ENCODE measurements around the gene CISD3. TPM values are rescaled to one million over a fixed set of nuclear protein-coding genes. Genes with fewer than 3 reads are reported as not detected.

The CISD3 gene
- total RNA-seq, 4 donors from 2014 or later = 3.7 to 7.8 (median 5.4) TPM

GRCh38 chr17:38779965-38780752 is 50.0 kb downstream of the CISD3 start:
- no peak overlapping the region for H3K4me3 ChIP-seq (ENCODE audit: low read depth, poor library complexity, severe bottlenecking)
- intact Hi-C loops (cut with DNase I; ENCODE audit: low total_unique reads) = no loop called here
- TF ChIP-seq CTCF (IDR thresholded peaks at IDR 0.05) = no peak
- TF ChIP-seq POLR2A (IDR thresholded peaks at IDR 0.05) = no peak
- 86 to 91% methylated on average over 23 of the region's 23 CpGs for WGBS, 2 donors
- no peak for DNase-seq (ENCODE audit: low spot score in 2 of 2)

GRCh38 chr17:38783227-38783626 is 53.1 kb downstream of the CISD3 start:
- 86 to 91% methylated on average over 3 of the region's 3 CpGs for WGBS, 2 donors
- intact Hi-C loops (cut with DNase I; ENCODE audit: low total_unique reads) = no loop called here
- TF ChIP-seq POLR2A (IDR thresholded peaks at IDR 0.05) (no peak), CTCF (IDR thresholded peaks at IDR 0.05) (no peak)
- no peak for DNase-seq (ENCODE audit: low spot score in 2 of 2)
- no peak overlapping the region for H3K4me3 ChIP-seq (ENCODE audit: low read depth, poor library complexity, severe bottlenecking)

Small RNA genes lying within 50 kb of the gene (microRNA-seq; reads per million reads assigned to microRNA genes)
- gene MIR4726 (ENCODE audit: borderline number of aligned reads in 1 of 2, borderline replicate concordance in 2 of 2) (0 reads per million in 2 donors), gene MIR4734 (ENCODE audit: borderline number of aligned reads in 1 of 2, borderline replicate concordance in 2 of 2) (0 reads per million in 2 donors)

Other genes starting within 250 kb of the CISD3 start
- gene SRCIN1, start 124.4 kb upstream of the CISD3 start, total RNA-seq = 10 to 100 TPM; 12.0 to 20.2 (median 15.6) TPM
- gene EPOP, start 55.4 kb upstream of the CISD3 start, total RNA-seq = 1 to 10 TPM; 1.8 to 8.7 (median 3.3) TPM
- gene MLLT6, start 25.1 kb upstream of the CISD3 start, total RNA-seq = 10 to 100 TPM; 46.1 to 85.0 (median 54.0) TPM
- 10 to 100 TPM in 1 of 4 donors, 1 to 10 TPM in 3; 7.5 to 11.4 (median 8.6) TPM for gene PCGF2, start 18.0 kb downstream of the CISD3 start, total RNA-seq
- 100 to 1,000 TPM; 115 to 149 (median 139) TPM for gene PSMB3, start 22.4 kb downstream of the CISD3 start, total RNA-seq
- gene PIP4K2B, start 69.2 kb downstream of the CISD3 start, total RNA-seq = 10 to 100 TPM; 19.5 to 45.4 (median 33.6) TPM
- gene CWC25, start 95.0 kb downstream of the CISD3 start, total RNA-seq = 10 to 100 TPM; 24.2 to 49.8 (median 33.3) TPM
- 1,000 to 10,000 TPM; 1,475 to 2,290 (median 1,639) TPM for gene RPL23, start 123.4 kb downstream of the CISD3 start, total RNA-seq
- gene LASP1, start 139.7 kb downstream of the CISD3 start, total RNA-seq = 10 to 100 TPM; 51.8 to 76.2 (median 63.9) TPM
- gene FBXO47, start 237.1 kb downstream of the CISD3 start, total RNA-seq = not detected